K562 (cell line): ENCODE results near the gene SLC6A16. TPM values are rescaled to one million over a fixed set of nuclear protein-coding genes. Genes with fewer than 3 reads are reported as not detected.

Experiments used
- E2F3 ChIP-seq: fragments of 250-450 bp; sonication (Bioruptor Pico); IDR thresholded peaks from 2 replicates; pipeline ENCODE4 v1.4.0; 2020; ENCODE audit warnings: mild to moderate bottlenecking
- FOS ChIP-seq: IDR thresholded peaks from 3 replicates; pipeline ENCODE4 v1.6.1; 2011; ENCODE audit not compliant: insufficient read length; ENCODE audit errors: extremely low read depth
- HDAC3 ChIP-seq: fragments of 450-650 bp; IDR thresholded peaks from 2 replicates; pipeline ENCODE4 v1.6.1; 2018; ENCODE audit warnings: borderline replicate concordance, mild to moderate bottlenecking, moderate library complexity; ENCODE audit not compliant: partially characterized antibody
- HOXB6 ChIP-seq: fragments of 250-450 bp; sonication (Bioruptor Pico); IDR thresholded peaks from 2 replicates; pipeline ENCODE4 v1.5.1; 2022; ENCODE audit warnings: mild to moderate bottlenecking, borderline replicate concordance
- JUND ChIP-seq, 2 experiments: IDR thresholded peaks; 2 replicates in 1 of 2; 3 replicates in 1 of 2; pipeline ENCODE4 v1.6.1; 2011; ENCODE audit warnings: borderline replicate concordance in 2 of 2, low read depth in 2 of 2, low read length in 2 of 2, improper control_type of control experiment in 1 of 2, missing biosample characterization in 1 of 2, missing genetic modification characterization in 1 of 2, missing genetic modification reagents in 1 of 2
- KAT2B ChIP-seq: IDR thresholded peaks from one replicate; pipeline ENCODE4 v1.6.1; 2012; ENCODE audit warnings: low read depth, mild to moderate bottlenecking, control low read depth, inconsistent platforms, low read length, moderate library complexity
- MEIS2 ChIP-seq: fragments of 450-650 bp; IDR thresholded peaks from 2 replicates; pipeline ENCODE4 v1.6.1; 2014; ENCODE audit warnings: mild to moderate bottlenecking; ENCODE audit not compliant: partially characterized antibody
- NFRKB ChIP-seq: fragments of 450-650 bp; IDR thresholded peaks from 2 replicates; pipeline ENCODE4 v1.6.1; 2016; ENCODE audit warnings: low read depth
- PBX2 ChIP-seq, 2 experiments: IDR thresholded peaks in 1 of 2; conservative IDR thresholded peaks in 1 of 2; 2 replicates each; pipeline ENCODE4 v1.6.1; 2016; ENCODE audit warnings: low read depth in 2 of 2, mild to moderate bottlenecking in 1 of 2, missing compliant biosample characterization in 1 of 2, missing genetic modification characterization in 1 of 2, moderate library complexity in 1 of 2
- PKNOX1 ChIP-seq: fragments of 450-650 bp; IDR thresholded peaks from 2 replicates; pipeline ENCODE4 v1.6.1; 2016
- POLR3A ChIP-seq: IDR thresholded peaks from 2 replicates; pipeline ENCODE4 v1.6.1; 2011; ENCODE audit warnings: borderline replicate concordance, mild to moderate bottlenecking, moderate library complexity; ENCODE audit not compliant: insufficient read length, insufficient read depth; ENCODE audit errors: extremely low read depth
- RAD21 ChIP-seq, 2 experiments: fragments of 250-450 bp in 1 of 2; fragments of 450-650 bp in 1 of 2; sonication (Bioruptor Pico) in 1 of 2; formaldehyde crosslinking in 1 of 2; IDR thresholded peaks in 1 of 2; conservative IDR thresholded peaks in 1 of 2; 2 replicates each; pipeline versions ENCODE4 v1.4.0 to v1.8.0; 2020 to 2022; ENCODE audit warnings: mild to moderate bottlenecking in 2 of 2, moderate library complexity in 1 of 2
- SMC3 ChIP-seq: conservative IDR thresholded peaks from 2 replicates; pipeline ENCODE4 v1.6.1; 2011; ENCODE audit warnings: low read depth, low read length, improper control_type of control experiment; ENCODE audit not compliant: insufficient read depth
- ZBTB34 ChIP-seq: fragments of 250-450 bp; sonication (Bioruptor Pico); IDR thresholded peaks from 2 replicates; pipeline ENCODE4 v1.8.0; 2021; ENCODE audit warnings: mild to moderate bottlenecking, moderate library complexity
- polyA plus RNA-seq, 8 experiments: library from polyadenylated mRNA; depleted of rRNA in 4 of 8; stranded (reverse) in 5 of 8; unstranded in 3 of 8; fragments of >200 nt; fragmentation: Nextera tagmentation in 2 of 8; fragmentation: Illumina TruSeq in 1 of 8; extraction: Ambion mirVana in 2 of 8; extraction: Trizol in 1 of 8; gene quantifications; 2 replicates each; pipeline versions ENCODE4 v1.2.1 to v1.2.3, GENCODE V29; 2011 to 2014; ENCODE audit warnings: inconsistent platforms in 1 of 8, missing spikeins in 1 of 8
- total RNA-seq, 7 experiments: library from RNA; depleted of rRNA in 6 of 7; stranded (reverse); fragments of >200 nt in 6 of 7; fragmentation: Illumina TruSeq in 2 of 7; extraction: Trizol in 2 of 7; gene quantifications; 2 replicates each; pipeline versions ENCODE4 v1.2.1 to v1.2.3, GENCODE V29; 2011 to 2021; ENCODE audit warnings: low replicate concordance in 1 of 7
- TF ChIP-seq, protein P1 (sequence below), 3 experiments: IDR thresholded peaks in 2 of 3; conservative IDR thresholded peaks in 1 of 3; 2 replicates each; pipeline ENCODE4 v1.5.1; 2011 to 2012; ENCODE audit warnings: low read length in 3 of 3, mild to moderate bottlenecking in 3 of 3, control low read depth in 2 of 3, improper control_type of control experiment in 1 of 3, inconsistent platforms in 1 of 3, low read depth in 1 of 3, mixed read lengths in 1 of 3, moderate library complexity in 1 of 3; ENCODE audit not compliant: insufficient read depth in 2 of 3
- TF ChIP-seq, protein P2 (sequence below): sonication (generic); formaldehyde crosslinking; IDR thresholded peaks from 2 replicates; pipeline ENCODE4 v1.8.0; 2023; ENCODE audit warnings: mild to moderate bottlenecking, missing genetic modification reagents

SLC6A16 gene
- total and polyA plus RNA-seq, 9 of the 15 experiments (the other 6 are each of a cell fraction or from before 2014, with no cell fraction given) = 0.05 to 0.95 (median 0.36) TPM

- no peak for TF ChIP-seq POLR3A
- peak; percentile 69 for TF ChIP-seq PKNOX1
- TF ChIP-seq, protein P1, sequence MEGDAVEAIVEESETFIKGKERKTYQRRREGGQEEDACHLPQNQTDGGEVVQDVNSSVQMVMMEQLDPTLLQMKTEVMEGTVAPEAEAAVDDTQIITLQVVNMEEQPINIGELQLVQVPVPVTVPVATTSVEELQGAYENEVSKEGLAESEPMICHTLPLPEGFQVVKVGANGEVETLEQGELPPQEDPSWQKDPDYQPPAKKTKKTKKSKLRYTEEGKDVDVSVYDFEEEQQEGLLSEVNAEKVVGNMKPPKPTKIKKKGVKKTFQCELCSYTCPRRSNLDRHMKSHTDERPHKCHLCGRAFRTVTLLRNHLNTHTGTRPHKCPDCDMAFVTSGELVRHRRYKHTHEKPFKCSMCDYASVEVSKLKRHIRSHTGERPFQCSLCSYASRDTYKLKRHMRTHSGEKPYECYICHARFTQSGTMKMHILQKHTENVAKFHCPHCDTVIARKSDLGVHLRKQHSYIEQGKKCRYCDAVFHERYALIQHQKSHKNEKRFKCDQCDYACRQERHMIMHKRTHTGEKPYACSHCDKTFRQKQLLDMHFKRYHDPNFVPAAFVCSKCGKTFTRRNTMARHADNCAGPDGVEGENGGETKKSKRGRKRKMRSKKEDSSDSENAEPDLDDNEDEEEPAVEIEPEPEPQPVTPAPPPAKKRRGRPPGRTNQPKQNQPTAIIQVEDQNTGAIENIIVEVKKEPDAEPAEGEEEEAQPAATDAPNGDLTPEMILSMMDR (IDR thresholded peaks at IDR 0.05 in 2 of 3, conservative IDR thresholded peaks at IDR 0.05 in 1 of 3; ENCODE audit: insufficient read depth in 2 of 3, low read depth in 1 of 3, low read length in 3 of 3) = peak; percentile 92 to 97 (median 93)
- peak in 1 of 2 experiments; percentile 70; a peak in 3 of 4 replicates for TF ChIP-seq RAD21 (CRISPR knock-in tag; conservative IDR thresholded peaks at IDR 0.05 in 1 of 2, IDR thresholded peaks at IDR 0.05 in 1 of 2)
- TF ChIP-seq MEIS2 = peak; percentile 32
- TF ChIP-seq SMC3 = peak; percentile 74
- TF ChIP-seq PBX2 (CRISPR knock-in tag; IDR thresholded peaks at IDR 0.05; ENCODE audit: low read depth) = no peak
- TF ChIP-seq PBX2 (tag; conservative IDR thresholded peaks at IDR 0.05; ENCODE audit: low read depth) = 0 out of 2 replicates have a peak, but pooled peaks have one; percentile 19
- no peak for TF ChIP-seq ZBTB34 (CRISPR knock-in tag)
- no peak for TF ChIP-seq KAT2B
- TF ChIP-seq NFRKB = peak; percentile 36; the same call in 1 of the 2 replicates
- TF ChIP-seq, protein P2, sequence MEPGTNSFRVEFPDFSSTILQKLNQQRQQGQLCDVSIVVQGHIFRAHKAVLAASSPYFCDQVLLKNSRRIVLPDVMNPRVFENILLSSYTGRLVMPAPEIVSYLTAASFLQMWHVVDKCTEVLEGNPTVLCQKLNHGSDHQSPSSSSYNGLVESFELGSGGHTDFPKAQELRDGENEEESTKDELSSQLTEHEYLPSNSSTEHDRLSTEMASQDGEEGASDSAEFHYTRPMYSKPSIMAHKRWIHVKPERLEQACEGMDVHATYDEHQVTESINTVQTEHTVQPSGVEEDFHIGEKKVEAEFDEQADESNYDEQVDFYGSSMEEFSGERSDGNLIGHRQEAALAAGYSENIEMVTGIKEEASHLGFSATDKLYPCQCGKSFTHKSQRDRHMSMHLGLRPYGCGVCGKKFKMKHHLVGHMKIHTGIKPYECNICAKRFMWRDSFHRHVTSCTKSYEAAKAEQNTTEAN = no peak
- TF ChIP-seq HDAC3 = no peak
- no peak for TF ChIP-seq E2F3 (CRISPR knock-in tag)
- TF ChIP-seq JUND (IDR thresholded peaks at IDR 0.05; ENCODE audit: borderline replicate concordance, low read depth, low read length) = peak; percentile 42; the same call in 1 of the 2 replicates
- no peak; the same call in 2 of the 3 replicates for TF ChIP-seq JUND (tag; IDR thresholded peaks at IDR 0.05; ENCODE audit: borderline replicate concordance, low read depth, low read length)
- TF ChIP-seq HOXB6 (CRISPR knock-in tag) = no peak
- no peak for TF ChIP-seq FOS
These were observed 23.7 kb downstream of the SLC6A16 start (continued) for GRCh38 chr19:49301165-49301865.
